HG03039 (cell line): ENCODE results near the gene CPLANE2.
A peak's percentile ranks its signal among the peaks of the same experiment; 100 is the strongest.
"Not testable (repeated sequence)": the region's sequence is repeated elsewhere in the genome, so short reads cannot be mapped to it uniquely, and the experiment has no call there.

Experiments
- ATAC-seq: cut with Tn5 transposase; IDR thresholded peaks from one replicate; pipeline ENCODE4 v1.9.1; 2021; ENCODE audit warnings: mild to moderate bottlenecking, moderate library complexity; ENCODE audit not compliant: unreplicated experiment

The CPLANE2 gene

GRCh38 chr1:16231331-16232315 is 5.4 kb downstream of the CPLANE2 start:
- no peak for ATAC-seq

- no peak for ATAC-seq
Measured at GRCh38 chr1:16230744-16231143, 6.2 kb downstream of the CPLANE2 start.

GRCh38 chr1:16229976-16230740 is 6.8 kb downstream of the CPLANE2 start:
- no peak for ATAC-seq

GRCh38 chr1:16226490-16227179 is 10.3 kb downstream of the CPLANE2 start:
- no peak for ATAC-seq

- ATAC-seq = no peak
Measured at GRCh38 chr1:16226129-16226489, 10.9 kb downstream of the CPLANE2 start.

- no peak for ATAC-seq
Measured at GRCh38 chr1:16224472-16224871, 12.5 kb downstream of the CPLANE2 start.

- not testable (repeated sequence) for ATAC-seq
Measured at GRCh38 chr1:16222716-16223115, 14.3 kb downstream of the CPLANE2 start.

- no peak for ATAC-seq
Measured at GRCh38 chr1:16221499-16221898, 15.5 kb downstream of the CPLANE2 start.

GRCh38 chr1:16219968-16220500 is 16.9 kb downstream of the CPLANE2 start:
- ATAC-seq = no peak

- ATAC-seq = no peak
Measured at GRCh38 chr1:16218674-16219071, 18.3 kb downstream of the CPLANE2 start.

- ATAC-seq = no peak
Measured at GRCh38 chr1:16218014-16218673, 18.8 kb downstream of the CPLANE2 start.

- peak; percentile 80 for ATAC-seq
Measured at GRCh38 chr1:16217061-16217785, 19.8 kb downstream of the CPLANE2 start.

GRCh38 chr1:16215882-16216753 is 20.9 kb downstream of the CPLANE2 start:
- no peak for ATAC-seq

- ATAC-seq = not testable (repeated sequence)
Measured at GRCh38 chr1:16215240-16215639, 21.7 kb downstream of the CPLANE2 start.

GRCh38 chr1:16213544-16213943 is 23.4 kb downstream of the CPLANE2 start:
- not testable (repeated sequence) for ATAC-seq

GRCh38 chr1:16213013-16213412 is 24.0 kb downstream of the CPLANE2 start:
- no peak for ATAC-seq

- no peak for ATAC-seq
Measured at GRCh38 chr1:16212251-16212961, 24.6 kb downstream of the CPLANE2 start, which contains the start of gene ARHGEF19. ARHGEF19 (minus strand) TSS chr1:16212652; CDS start chr1:16209054, 3,598 bp downstream.

- ATAC-seq = no peak
Measured at GRCh38 chr1:16211824-16212223, 25.2 kb downstream of the CPLANE2 start.
